IPS-NIHi11 (cell line): ENCODE data around the gene FBRS.

ENCODE experiments used
- DNase-seq: peaks from one replicate; pipeline ENCODE4 v3.0.0; 2012; ENCODE audit warnings: mixed read lengths, low spot score

The FBRS gene

GRCh38 chr16:30644334-30644830 is 13.8 kb upstream of the FBRS start:
- DNase-seq: no peak

DNA sequence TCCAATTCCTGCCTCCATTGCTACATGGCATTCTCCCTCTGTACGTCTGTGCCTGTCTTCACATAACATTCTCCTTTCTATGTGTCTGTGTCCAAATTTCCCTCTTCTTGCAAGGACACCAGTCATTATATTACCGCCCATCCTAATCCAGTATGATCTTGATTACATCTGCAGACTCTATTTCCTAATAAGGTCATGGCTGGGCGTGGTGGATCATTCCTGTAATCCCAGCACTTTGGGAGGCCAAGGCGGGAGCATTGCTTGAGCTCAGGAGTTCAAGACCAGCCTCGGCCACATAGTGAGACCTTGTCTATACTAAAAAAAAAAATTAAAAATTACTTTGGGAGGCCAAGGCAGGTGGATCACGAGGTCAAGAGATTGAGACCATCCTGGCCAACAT is 12.5 kb upstream of the FBRS start:
- no peak for DNase-seq

GRCh38 chr16:30647274-30647571 is 11.0 kb upstream of the FBRS start:
- DNase-seq: no peak

DNA sequence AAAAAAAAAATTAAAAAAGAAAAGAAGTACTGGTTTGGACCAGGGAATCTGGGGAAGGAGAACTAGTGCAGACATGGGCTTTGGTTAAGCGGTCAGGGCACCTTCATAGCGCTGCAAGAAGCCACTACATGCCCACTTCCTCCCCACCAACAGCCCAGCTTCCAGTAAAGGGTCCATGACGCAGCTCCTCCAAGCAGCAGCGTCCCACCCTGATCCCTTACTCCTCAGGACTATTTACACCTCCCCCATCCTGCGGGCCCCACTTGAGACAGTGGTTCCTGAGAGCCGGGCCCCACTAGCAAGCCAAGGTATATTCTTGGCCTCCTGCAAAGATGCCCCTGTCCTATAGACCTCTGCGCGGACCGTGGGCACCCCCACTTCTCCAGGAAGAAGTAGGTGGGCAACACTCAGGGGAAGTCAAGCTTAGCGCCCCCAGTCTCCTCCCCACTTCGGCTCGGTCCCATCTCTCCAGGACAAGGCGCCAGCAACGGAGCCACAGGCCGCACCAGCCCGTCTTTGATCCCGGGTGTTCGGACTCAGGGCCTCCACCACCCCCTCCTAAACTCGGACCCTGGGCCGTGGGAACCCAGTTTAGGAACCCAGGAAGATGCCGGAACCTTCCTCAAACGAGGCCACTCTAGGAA is 8.4 kb upstream of the FBRS start:
- DNase-seq: no peak

DNA sequence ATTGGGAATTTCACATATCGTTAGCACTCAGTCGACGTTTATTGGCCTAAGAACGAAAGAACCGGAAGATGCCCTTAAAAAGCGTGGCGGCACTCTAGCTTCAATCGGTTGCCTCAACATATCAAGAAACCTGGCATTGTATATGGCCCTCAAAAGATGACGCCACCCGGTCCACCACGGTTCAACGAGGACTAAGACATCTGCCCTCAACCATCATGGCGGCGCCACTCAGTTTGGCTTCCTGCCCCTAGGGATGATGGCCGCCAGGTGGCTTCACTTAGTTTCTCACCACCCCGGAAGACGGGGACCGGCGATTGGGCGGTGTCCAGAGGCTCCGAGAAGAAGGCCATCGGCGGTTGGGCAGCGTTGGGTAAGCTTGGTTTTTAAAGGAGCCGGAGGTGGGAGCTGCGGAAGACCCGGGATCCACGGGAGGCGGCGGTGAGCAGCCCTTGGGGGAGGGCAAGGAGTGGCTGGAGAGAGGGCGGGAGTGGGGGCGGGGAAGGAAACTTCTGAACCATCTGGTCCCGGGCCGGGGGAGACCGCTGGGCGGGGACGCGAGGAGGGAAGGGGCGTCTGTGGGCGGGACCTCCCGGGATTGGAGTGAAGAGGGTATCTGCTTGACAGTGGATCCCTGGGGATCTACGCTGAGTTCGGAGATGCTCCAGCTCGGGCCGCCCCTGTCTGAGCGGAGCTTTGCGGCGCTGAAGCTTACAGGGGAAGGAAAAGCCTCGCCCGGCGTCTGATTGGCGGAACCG is 7.7 kb upstream of the FBRS start, which contains the start of gene PRR14:
Gene PRR14 (plus strand): TSS at position 592 of the 755 bp plus-strand sequence. CDS start 686 bp downstream, outside the sequence.
- peak; percentile 91 for DNase-seq

DNA sequence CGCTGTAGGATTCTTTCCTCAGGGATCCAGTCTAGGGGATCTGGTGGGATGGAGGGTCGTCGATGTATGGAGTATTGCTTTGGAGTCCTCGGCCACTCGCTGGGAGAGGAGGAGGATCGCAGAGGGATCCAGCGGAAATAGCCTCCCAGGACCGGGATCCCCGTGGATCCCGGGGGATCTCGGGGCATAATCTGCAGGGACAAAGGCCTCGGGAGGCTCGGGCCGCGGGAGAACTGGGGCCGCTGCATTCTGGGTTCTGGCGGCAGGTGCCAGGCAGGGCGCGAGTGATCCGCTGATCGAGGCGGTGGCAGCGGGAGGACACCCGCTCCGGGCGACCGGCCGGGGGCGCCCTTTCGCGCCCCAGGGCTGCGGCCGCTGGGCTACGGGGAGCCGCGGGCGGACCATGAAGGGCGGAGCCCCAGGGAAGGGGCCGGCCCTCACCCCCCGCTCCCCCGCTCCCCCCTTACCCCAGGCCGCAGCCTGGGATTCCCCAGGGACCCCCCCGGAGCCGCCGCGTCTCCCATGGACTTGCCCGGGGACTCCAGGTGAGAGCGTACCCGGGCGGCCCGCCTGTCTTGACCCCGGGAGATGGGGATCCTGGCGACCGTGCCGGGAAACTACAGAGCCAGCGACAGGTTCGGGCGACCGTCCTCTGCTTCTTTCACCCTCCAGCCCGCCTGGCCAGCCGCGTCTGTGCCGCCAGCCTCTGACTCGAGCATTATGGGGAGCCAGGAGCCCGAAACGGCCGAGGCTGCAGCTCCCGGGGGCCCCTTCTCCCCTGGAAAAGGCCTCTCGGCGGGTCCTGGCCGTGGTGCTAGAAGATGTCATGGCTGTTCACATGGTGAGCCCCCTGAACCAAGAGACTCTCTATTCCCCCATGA is 6.9 kb upstream of the FBRS start:
- DNase-seq: peak; percentile 85

- no peak for DNase-seq
Measured at GRCh38 chr16:30652005-30652296, 6.3 kb upstream of the FBRS start.

DNA sequence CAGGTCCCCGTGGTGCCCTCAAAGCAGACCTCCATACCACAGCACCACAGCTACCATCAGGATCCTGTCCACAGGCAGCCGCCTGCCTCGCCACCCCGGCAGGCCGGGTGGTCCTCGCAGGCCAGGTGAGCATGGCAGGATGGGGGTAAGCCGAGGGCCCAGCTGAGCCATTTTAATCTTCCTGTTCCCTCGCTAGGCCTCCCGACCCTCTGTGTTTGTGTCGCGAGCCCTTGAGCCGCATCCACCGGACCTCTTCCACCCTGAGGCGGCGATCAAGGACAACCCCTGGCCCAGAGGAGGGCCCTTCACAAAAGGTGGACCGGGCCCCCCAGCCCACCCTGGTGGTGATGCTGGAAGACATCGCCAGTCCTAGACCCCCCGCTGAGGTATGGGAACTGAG is 5.5 kb upstream of the FBRS start:
- no peak for DNase-seq

GRCh38 chr16:30654856-30655255 is 3.4 kb upstream of the FBRS start:
- DNase-seq: no peak

DNA sequence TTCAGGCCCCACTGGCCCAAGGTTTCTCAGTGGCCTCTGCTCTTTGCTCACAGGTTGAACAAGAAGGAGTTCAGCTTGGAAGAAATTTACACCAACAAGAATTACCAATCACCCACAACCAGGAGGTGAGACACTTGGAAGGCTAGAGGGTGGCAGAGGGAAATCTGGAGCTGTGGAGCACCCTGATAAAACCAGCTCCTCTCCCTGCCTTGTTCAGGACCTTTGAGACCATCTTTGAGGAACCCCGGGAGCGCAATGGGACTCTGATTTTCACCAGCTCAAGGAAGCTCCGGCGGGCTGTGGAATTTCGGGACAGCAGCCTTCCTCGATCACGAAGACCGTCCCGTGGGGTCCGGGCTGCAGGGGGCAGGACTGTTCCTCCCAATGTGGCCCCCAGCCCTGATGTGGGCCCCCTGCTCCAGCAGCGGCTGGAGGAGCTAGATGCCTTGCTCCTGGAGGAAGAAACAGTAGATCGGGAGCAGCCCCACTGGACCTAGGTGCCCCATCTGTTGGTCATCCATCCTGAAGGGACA is 2.4 kb upstream of the FBRS start:
- DNase-seq: no peak

DNA sequence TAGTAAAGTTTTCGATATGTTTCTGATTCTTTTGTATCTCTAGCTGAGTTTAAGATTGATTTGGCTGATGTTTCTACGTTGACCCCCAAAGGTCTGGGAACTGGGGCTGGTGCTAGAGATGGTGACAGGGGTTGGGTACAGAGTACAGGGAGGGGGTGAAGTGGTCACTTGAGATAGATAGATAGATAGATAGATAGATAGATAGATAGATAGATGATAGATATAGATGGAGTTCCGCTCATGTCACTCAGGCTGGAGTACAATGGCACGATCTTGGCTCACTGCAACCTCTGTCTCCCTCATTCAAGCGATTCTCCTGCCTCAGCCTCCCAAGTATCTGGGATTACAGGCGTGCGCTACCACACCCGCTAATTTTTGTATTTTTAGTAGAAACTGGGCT is 1.8 kb upstream of the FBRS start:
- no peak for DNase-seq

DNA sequence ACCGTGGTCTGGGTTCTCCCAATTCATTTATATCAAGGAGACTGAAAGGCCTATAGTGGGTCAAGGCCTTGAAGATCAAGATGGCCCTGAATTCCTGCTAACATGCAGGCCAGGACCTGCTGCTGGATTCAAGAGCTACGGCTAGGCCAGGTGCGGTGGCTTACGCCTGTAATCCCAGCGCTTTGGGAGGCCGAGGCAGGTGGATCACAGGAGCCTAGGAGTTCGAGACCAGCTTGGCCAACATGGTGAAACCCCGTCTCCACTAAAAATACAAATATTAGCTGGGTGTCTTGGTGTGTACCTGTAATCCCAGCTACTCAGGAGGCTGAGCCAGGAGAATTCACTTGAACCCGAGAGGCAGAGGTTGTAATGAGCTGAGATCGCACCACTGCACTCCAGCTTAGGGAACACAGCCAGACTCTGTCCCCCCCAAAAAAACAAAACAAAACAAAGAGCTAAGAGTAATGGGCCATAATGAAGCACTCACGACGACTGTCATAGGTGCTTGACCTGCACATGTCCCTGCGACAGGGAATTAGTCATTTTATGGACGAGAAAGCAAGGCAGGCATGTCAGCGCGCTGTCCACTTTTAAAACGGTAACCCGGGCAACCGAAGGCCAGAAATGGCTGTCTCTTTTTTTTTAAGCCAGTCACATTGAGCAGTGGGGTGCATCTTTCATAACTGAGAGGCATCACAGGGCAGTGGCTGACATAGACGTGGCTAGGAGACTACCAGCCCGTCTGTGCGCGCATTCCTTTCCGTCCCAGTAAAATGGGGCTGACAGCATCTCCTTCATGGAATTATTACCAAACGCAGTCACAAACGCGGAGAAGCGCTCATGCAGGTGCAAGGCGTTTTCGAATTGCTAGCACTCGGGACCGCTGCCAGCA is 1.0 kb upstream of the FBRS start:
- DNase-seq: no peak

DNA sequence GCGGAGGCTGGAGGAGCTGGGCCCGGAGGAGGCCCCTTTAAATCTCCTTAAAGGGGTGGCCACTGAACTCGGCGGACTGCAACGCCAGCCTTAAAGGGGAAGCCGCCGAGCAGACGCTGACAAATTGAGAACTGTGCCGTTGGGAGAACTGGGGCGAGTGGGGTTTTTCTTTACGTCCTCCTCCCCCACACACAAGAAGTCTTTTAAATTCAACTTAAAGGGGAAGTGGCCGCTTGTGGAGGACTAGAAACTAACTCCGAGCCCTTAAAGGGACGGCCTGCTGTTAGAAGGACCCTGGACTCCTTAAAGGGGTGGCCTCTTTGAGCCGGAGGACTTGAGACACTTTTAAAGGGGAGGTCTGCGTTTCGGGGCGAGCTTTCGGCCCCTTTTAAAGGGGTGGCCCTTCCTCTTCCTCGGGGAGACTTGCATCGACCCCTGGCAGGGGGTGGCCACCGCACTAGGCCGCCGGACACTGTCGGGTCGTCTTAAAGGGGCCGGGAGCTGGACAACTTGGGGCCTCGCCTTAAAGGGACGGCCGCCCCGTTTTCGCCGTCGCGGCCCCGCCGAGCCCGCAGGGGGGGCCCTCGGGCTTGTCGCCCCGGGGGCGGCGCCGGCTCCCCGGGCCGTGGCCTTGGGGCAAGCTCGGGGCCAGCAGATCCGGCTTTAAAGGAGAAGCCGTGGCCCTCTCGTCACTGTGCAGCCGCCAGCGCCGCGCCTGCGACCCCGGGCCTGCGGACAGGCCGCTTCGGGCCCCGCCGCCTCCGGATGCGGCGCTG is 688 bp downstream of the FBRS start:
- DNase-seq: peak; percentile 74

DNA sequence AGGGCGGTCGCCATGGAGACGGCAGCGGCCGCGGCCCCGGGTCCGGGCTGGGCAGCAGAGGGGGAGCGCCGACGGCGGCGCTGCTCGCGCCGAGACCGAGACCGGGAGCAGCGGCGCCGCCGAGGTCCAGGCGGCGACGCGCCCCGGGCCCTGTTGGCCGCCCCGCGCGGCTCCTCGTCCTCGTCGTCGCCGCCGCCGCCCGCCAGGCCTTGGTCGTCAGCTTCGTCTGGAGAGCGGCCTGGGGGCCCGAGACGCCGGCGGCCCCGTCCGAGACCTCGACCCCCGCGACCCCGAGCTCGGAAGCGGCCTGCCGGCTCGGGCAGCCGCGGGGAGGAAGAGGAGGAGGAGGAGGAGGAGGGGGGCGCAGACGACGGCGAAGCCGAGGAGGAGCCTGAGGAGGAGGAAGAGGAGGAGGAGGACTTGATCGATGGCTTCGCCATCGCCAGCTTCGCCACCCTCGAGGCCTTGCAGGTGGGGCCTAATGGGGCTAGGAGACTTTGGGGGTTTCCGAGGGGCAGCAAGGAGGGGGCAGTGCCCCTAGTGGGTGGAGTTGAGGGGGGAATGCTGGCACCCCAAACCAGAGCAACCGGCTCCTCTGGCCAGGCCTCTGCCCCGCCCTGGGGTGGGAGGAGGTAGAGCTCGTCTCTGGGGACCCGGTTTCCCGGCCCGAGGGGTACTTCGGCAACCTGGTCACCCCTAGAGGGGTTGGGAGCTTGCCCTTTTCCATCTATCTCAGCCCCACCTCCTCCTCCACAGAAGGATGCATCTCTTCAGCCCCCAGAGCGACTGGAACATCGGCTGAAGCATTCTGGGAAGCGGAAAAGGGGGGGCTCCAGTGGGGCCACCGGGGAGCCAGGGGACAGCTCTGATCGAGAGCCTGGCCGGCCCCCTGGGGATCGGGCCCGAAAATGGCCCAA is 1.5 kb downstream of the FBRS start:
- peak; percentile 80 for DNase-seq

- DNase-seq: no peak
Measured at GRCh38 chr16:30660424-30661261, 2.4 kb downstream of the FBRS start.

DNA sequence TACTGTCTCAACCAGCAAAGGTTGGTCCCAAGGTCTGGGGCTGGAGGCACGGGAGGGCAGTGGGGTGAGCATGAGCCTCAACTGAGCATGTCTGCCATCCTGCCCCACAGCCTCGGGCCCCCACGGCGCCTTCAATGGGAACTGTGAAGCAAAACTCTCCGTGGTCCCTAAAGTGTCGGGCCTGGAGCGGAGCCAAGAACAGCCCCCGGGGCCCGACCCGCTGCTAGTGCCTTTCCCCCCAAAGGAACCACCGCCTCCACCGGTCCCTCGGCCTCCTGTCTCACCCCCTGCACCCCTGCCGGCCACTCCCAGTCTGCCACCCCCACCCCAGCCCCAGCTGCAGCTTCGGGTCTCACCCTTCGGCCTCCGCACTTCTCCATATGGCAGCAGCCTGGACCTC is 4.2 kb downstream of the FBRS start:
- no peak for DNase-seq

DNA sequence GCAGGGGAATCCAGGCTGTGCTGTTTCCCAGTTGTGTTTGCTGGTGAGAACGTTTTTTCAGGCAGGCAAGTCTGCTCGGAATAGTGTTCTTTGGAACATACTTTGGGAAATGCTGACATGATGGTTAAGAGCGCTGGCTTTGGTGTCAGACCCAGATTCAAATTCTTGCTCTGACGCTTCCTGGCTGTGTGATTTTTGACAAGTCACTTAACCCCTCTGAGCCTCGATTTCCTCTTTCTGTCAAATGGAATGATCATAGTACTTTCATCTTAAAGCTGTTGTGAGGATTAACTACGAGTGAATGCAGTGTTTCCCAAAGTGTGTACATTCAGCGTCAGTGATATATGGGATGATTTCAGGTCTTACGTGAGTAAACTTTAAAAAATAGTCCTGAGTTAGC is 4.8 kb downstream of the FBRS start:
- DNase-seq: no peak

- DNase-seq: no peak
Measured at GRCh38 chr16:30663820-30664219, 5.6 kb downstream of the FBRS start.

GRCh38 chr16:30664616-30665109 is 6.4 kb downstream of the FBRS start:
- no peak for DNase-seq
